Measurements from ENCODE around the gene MYRIP. TPM values are rescaled to one million over a fixed set of nuclear protein-coding genes. Genes with fewer than 3 reads are reported as not detected.

The MYRIP gene
- total and polyA plus RNA-seq, 2 of the 4 experiments (the other 2 are of a cell fraction): not detected

DNA sequence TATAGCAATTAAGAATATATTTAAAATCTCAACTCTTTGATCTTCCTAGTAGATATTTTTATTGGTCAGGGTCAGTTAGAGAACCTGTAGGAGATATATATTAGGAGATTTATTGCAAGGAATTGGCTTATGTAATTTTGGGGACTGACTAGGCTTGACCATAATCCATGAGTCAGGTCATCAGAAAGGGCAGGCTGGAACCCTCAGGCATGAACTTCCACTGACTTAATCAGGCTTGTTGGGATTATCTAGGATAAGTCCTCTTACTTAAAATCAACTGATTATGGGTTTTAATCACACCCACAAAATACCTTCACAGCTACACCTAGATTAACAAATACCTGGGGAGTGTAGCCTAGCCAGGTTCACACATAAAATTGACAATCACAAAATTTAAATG lies 156.1 kb downstream of the MYRIP start:
- DNase-seq (no peak), ATAC-seq (ENCODE audit: low read depth) (no peak)
- Histone ChIP-seq H4K91ac (ENCODE audit: insufficient read depth, low read depth, low read length) (no peak overlapping the region), H2AK9ac (replicated peaks; ENCODE audit: low read depth, low read length, poor library complexity) (no peak overlapping the region), H3K18ac (ENCODE audit: low read depth, low read length) (no peak overlapping the region), H2AFZ (replicated peaks; ENCODE audit: low read length, poor library complexity) (no peak overlapping the region), H3K36me3 (ENCODE audit: control insufficient read depth, insufficient read depth, low read length) (no peaks in the 10 kb centered on the region), H2BK20ac (ENCODE audit: low read depth, low read length) (no peak overlapping the region), H3K23ac (ENCODE audit: low read depth, low read length) (no peak overlapping the region), H2BK5ac (ENCODE audit: low read depth, low read length, poor library complexity, severe bottlenecking) (no peak overlapping the region), H3K56ac (ENCODE audit: extremely low read depth, insufficient read depth, low read length) (no peak overlapping the region), H3K27me3 (ENCODE audit: control insufficient read depth, insufficient read depth, low read length) (no peaks in the 10 kb centered on the region), H4K8ac (ENCODE audit: low read depth in 2 of 2, low read length in 2 of 2) (no peak overlapping the region), H3K9ac (ENCODE audit: low read depth, low read length) (no peak overlapping the region), H3K14ac (replicated peaks; ENCODE audit: low read depth, low read length) (no peak overlapping the region), H4K20me1 (ENCODE audit: insufficient read depth, low read length) (no peaks in the 10 kb centered on the region), H2AK5ac (ENCODE audit: low read depth, low read length) (no peak overlapping the region), H3K4me2 (ENCODE audit: low read depth, low read length) (no peak overlapping the region), H3K4me1 (ENCODE audit: control insufficient read depth, insufficient read depth, low read length) (no peaks in the 10 kb centered on the region), H2BK15ac (ENCODE audit: low read depth, low read length) (no peak overlapping the region), H3K4ac (ENCODE audit: low read depth, low read length) (no peak overlapping the region), H3K27ac (ENCODE audit: insufficient read depth, low read length) (no peak overlapping the region), H4K5ac (ENCODE audit: low read depth, low read length) (no peak overlapping the region), H3K79me1 (ENCODE audit: low read depth in 1 of 2, low read length in 2 of 2) (no peaks in the 10 kb centered on the region), H3K9me3 (ENCODE audit: control insufficient read depth, insufficient read depth, low read length) (peaks cover 7% of the 10 kb centered on the region), H2BK120ac (ENCODE audit: low read depth, low read length) (no peak overlapping the region), H3K9me1 (ENCODE audit: insufficient read depth, low read length) (no peaks in the 10 kb centered on the region), H3K4me3 (ENCODE audit: insufficient read depth, low read depth, low read length) (no peak overlapping the region)
- dilution Hi-C loops (cut with HindIII; ENCODE audit: low sequenced_read_pairs, unreplicated experiment): no loop called here
- BruUV-seq (replicated peaks): no TSS peak
- intact Hi-C loops (cut with micrococcal nuclease): no loop called here
- in situ Hi-C loops (cut with MboI; ENCODE audit: low sequenced_read_pairs): no loop called here
- POLR2A ChIA-PET (ENCODE audit: unreplicated experiment): no interaction called here
- no peak for TF ChIP-seq MAZ (IDR thresholded peaks at IDR 0.05; ENCODE audit: borderline replicate concordance, low read depth, low read length)
- TF ChIP-seq MXI1 (IDR thresholded peaks at IDR 0.05; ENCODE audit: borderline replicate concordance, low read depth, low read length): no peak
- no peak for TF ChIP-seq RAD21 (IDR thresholded peaks at IDR 0.05; ENCODE audit: low read length)
- TF ChIP-seq FOS (IDR thresholded peaks at IDR 0.05; ENCODE audit: low read depth, low read length): no peak
- TF ChIP-seq, protein P1, sequence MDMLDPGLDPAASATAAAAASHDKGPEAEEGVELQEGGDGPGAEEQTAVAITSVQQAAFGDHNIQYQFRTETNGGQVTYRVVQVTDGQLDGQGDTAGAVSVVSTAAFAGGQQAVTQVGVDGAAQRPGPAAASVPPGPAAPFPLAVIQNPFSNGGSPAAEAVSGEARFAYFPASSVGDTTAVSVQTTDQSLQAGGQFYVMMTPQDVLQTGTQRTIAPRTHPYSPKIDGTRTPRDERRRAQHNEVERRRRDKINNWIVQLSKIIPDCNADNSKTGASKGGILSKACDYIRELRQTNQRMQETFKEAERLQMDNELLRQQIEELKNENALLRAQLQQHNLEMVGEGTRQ (IDR thresholded peaks at IDR 0.05; ENCODE audit: low read depth, low read length): no peak
- no peak for TF ChIP-seq SMC3 (IDR thresholded peaks at IDR 0.05; ENCODE audit: low read depth, low read length)
- TF ChIP-seq NFE2L2 (IDR thresholded peaks at IDR 0.05; ENCODE audit: low read depth, low read length): no peak
- TF ChIP-seq, protein P2, sequence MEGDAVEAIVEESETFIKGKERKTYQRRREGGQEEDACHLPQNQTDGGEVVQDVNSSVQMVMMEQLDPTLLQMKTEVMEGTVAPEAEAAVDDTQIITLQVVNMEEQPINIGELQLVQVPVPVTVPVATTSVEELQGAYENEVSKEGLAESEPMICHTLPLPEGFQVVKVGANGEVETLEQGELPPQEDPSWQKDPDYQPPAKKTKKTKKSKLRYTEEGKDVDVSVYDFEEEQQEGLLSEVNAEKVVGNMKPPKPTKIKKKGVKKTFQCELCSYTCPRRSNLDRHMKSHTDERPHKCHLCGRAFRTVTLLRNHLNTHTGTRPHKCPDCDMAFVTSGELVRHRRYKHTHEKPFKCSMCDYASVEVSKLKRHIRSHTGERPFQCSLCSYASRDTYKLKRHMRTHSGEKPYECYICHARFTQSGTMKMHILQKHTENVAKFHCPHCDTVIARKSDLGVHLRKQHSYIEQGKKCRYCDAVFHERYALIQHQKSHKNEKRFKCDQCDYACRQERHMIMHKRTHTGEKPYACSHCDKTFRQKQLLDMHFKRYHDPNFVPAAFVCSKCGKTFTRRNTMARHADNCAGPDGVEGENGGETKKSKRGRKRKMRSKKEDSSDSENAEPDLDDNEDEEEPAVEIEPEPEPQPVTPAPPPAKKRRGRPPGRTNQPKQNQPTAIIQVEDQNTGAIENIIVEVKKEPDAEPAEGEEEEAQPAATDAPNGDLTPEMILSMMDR (conservative IDR thresholded peaks at IDR 0.05; ENCODE audit: low read depth, low read length): no peak
- TF ChIP-seq CHD1 (IDR thresholded peaks at IDR 0.05; ENCODE audit: low read depth, low read length): no peak
- TF ChIP-seq BHLHE40 (IDR thresholded peaks at IDR 0.05; ENCODE audit: low read depth, low read length): no peak
- TF ChIP-seq, protein P3, sequence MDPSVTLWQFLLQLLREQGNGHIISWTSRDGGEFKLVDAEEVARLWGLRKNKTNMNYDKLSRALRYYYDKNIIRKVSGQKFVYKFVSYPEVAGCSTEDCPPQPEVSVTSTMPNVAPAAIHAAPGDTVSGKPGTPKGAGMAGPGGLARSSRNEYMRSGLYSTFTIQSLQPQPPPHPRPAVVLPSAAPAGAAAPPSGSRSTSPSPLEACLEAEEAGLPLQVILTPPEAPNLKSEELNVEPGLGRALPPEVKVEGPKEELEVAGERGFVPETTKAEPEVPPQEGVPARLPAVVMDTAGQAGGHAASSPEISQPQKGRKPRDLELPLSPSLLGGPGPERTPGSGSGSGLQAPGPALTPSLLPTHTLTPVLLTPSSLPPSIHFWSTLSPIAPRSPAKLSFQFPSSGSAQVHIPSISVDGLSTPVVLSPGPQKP (IDR thresholded peaks at IDR 0.05; ENCODE audit: borderline replicate concordance, low read depth, low read length): no peak
- CTCF ChIA-PET: no interaction called here
